ENCODE measurements around the gene GAB3.
"Not testable (repeated sequence)": the region's sequence is repeated elsewhere in the genome, so short reads cannot be mapped to it uniquely, and the experiment has no call there.

Gene GAB3

DNA sequence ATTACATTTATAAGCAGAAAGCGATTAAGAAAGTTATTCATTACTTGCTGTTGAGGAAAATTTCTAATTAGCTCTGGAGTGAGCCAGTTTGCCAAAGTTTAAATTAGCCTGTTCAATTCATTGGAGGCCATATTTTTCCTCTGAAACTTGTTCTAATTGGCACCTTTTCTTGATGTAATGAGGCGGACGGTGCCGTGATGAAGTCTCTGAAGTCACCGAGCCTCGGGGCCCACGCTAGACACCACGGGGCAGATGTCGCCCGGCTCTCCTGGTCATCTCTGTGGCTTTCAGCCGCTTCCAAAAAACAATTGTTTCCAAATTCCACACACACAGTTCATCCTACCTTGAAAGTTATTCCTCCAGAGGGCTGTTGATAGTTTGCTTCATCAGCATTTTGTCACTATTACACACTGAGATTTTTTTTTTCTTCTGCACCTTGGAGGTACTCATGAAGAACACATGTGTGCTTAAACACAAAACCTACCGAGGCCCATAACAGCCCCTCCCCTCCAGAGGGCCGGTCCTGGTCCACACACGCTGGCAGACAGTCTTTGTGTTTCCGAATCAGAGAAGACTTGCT lies 93.6 kb downstream of the GAB3 start:
- TF ChIP-seq CTCF (IDR thresholded peaks at IDR 0.05; ENCODE audit: borderline replicate concordance, insufficient read depth, low read depth, low read length): no peak
- no peak overlapping the region for H3K4me3 ChIP-seq (ENCODE audit: low read depth, low read length)

GRCh38 chrX:154655786-154656185 lies 95.1 kb downstream of the GAB3 start:
- H3K4me3 ChIP-seq (ENCODE audit: low read depth, low read length): no peak overlapping the region
- TF ChIP-seq CTCF (IDR thresholded peaks at IDR 0.05; ENCODE audit: borderline replicate concordance, insufficient read depth, low read depth, low read length): no peak

GRCh38 chrX:154655346-154655745 lies 95.5 kb downstream of the GAB3 start:
- no peak overlapping the region for H3K4me3 ChIP-seq (ENCODE audit: low read depth, low read length)
- TF ChIP-seq CTCF (IDR thresholded peaks at IDR 0.05; ENCODE audit: borderline replicate concordance, insufficient read depth, low read depth, low read length): no peak

DNA sequence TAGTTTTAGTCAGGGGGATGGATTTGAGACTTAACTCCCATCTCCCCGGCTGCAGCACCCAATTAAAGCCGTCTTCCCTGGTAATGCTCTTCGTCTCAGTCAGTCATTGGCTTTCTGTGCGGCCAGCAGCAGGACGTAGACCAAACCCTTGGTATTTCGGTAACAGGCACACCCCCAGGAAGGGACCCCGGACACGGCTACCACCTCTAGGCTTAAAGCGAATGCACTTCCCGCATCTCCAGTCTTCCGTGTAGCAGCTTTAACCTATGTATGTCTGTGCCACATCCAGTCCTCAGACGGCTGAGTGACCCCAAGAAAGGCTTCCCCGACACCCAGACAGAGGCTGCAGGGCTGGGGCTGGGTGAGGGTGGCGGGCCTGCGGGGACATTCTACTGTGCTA lies 96.0 kb downstream of the GAB3 start:
- no peak for TF ChIP-seq CTCF (IDR thresholded peaks at IDR 0.05; ENCODE audit: borderline replicate concordance, insufficient read depth, low read depth, low read length)
- no peak overlapping the region for H3K4me3 ChIP-seq (ENCODE audit: low read depth, low read length)

DNA sequence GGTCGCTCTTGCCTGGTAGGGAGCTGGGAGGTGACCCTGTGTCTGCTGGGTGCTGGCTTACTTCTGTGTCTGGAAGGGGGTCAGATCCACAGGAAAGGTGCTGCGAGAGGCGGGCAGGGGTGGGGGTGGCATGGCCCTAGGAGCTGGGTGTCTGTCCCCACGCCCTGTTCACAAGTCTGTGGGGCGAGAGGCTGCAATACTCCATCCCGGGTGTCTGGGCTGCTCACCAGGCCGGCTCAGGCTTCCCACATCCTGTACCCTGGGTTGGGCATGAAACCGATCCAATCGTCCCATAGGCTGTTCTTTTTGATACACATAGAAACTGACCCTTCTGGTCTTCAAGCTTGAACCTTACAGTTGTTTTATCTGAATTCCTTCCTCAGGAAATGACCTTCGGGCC lies 96.5 kb downstream of the GAB3 start:
- no peak for TF ChIP-seq CTCF (IDR thresholded peaks at IDR 0.05; ENCODE audit: borderline replicate concordance, insufficient read depth, low read depth, low read length)

GRCh38 chrX:154653413-154653812 lies 97.5 kb downstream of the GAB3 start, which contains the start of gene CTAG2:
TSS of gene CTAG2 (minus strand) at chrX:154653579. CDS start at chrX:154653515, 64 bp downstream.
- not testable (repeated sequence) for H3K4me3 ChIP-seq (ENCODE audit: low read depth, low read length)

More for the DNA sequence above, 96.5 kb downstream of the GAB3 start:
- no peak overlapping the region for H3K4me3 ChIP-seq (ENCODE audit: low read depth, low read length)

GRCh38 chrX:154653048-154653401 lies 97.9 kb downstream of the GAB3 start:
- no peak for TF ChIP-seq CTCF (IDR thresholded peaks at IDR 0.05; ENCODE audit: borderline replicate concordance, insufficient read depth, low read depth, low read length)
- H3K4me3 ChIP-seq (ENCODE audit: low read depth, low read length): no peak overlapping the region
